H1 (cell line): ENCODE measurements around the gene ELMOD1. TPM values are rescaled to one million over a fixed set of nuclear protein-coding genes. Genes with fewer than 3 reads are reported as not detected.

Source experiments
- CTCF ChIA-PET: fragments of 300-600 bp; sonication (Branson Sonifier 250); formaldehyde crosslinking; loops from one replicate; lab custom pipeline; 2021; ENCODE audit not compliant: partially characterized antibody; lab: Charles Lee
- POLR2A ChIA-PET: fragments of 300-600 bp; sonication (Branson Sonifier 250); formaldehyde crosslinking; loops from one replicate; lab custom pipeline; 2021; ENCODE audit warnings: inconsistent platforms; ENCODE audit not compliant: partially characterized antibody; lab: Charles Lee
- DNase-seq, 2 experiments: peaks; one replicate each; pipeline versions ENCODE4 v3.0.0 to v3.0.0-alpha.2; 2010 to 2022; ENCODE audit warnings: low spot score in 2 of 2, low read depth in 1 of 2, mixed read lengths in 1 of 2
- FAIRE-seq: peaks from 2 replicates; lab custom pipeline; 2011; peaks lifted over from hg19 to GRCh38; lab: Jason Lieb, UNC
- H2AFZ ChIP-seq: 2 replicates; pipeline ENCODE4 v1.8.1; 2012; ENCODE audit warnings: low read length, inconsistent platforms
- H2AK5ac ChIP-seq: 2 replicates; pipeline ENCODE4 v1.6.1; 2013; ENCODE audit warnings: low read depth, low read length
- H2BK120ac ChIP-seq: replicated peaks from 2 replicates; pipeline ENCODE3; 2013; ENCODE audit warnings: low read depth, low read length, inconsistent platforms
- H2BK12ac ChIP-seq: 2 replicates; pipeline ENCODE4 v1.6.1; 2013; ENCODE audit warnings: low read depth, low read length
- H2BK15ac ChIP-seq: 2 replicates; pipeline ENCODE4 v1.6.1; 2013; ENCODE audit warnings: low read length
- H2BK20ac ChIP-seq: 2 replicates; pipeline ENCODE4 v1.6.1; 2013; ENCODE audit warnings: low read length
- H2BK5ac ChIP-seq: 2 replicates; pipeline ENCODE4 v1.6.1; 2013; ENCODE audit warnings: low read depth, low read length
- H3K14ac ChIP-seq: 2 replicates; pipeline ENCODE4 v1.6.1; 2013; ENCODE audit warnings: inconsistent platforms; ENCODE audit not compliant: insufficient read length
- H3K18ac ChIP-seq: 2 replicates; pipeline ENCODE4 v1.6.1; 2013; ENCODE audit warnings: low read length; ENCODE audit errors: extremely low read depth
- H3K23ac ChIP-seq: 2 replicates; pipeline ENCODE4 v1.6.1; 2013; ENCODE audit warnings: inconsistent platforms; ENCODE audit not compliant: insufficient read length
- H3K23me2 ChIP-seq: 2 replicates; pipeline ENCODE4 v1.6.1; 2013; ENCODE audit warnings: low read depth, low read length
- H3K27ac ChIP-seq: 2 replicates; pipeline ENCODE4 v1.6.1; 2011; ENCODE audit warnings: low read depth, low read length, inconsistent platforms
- H3K27me3 ChIP-seq, 4 experiments: replicated peaks in 1 of 4; 1 replicate in 1 of 4; 2 replicates in 3 of 4; pipeline versions ENCODE4 v1.6.1 to v1.8.1; 2011 to 2013; ENCODE audit warnings: low read length in 3 of 4, mild to moderate bottlenecking in 3 of 4, inconsistent platforms in 2 of 4, mixed read lengths in 2 of 4, moderate library complexity in 1 of 4; ENCODE audit not compliant: control insufficient read depth in 3 of 4, insufficient read depth in 3 of 4; ENCODE audit errors: extremely low read depth in 1 of 4
- H3K36me3 ChIP-seq, 4 experiments: 2 replicates each; pipeline versions ENCODE4 v1.6.1 to v1.8.1; 2011 to 2013; ENCODE audit warnings: mild to moderate bottlenecking in 4 of 4, low read length in 3 of 4, moderate library complexity in 2 of 4, control low read depth in 1 of 4, inconsistent platforms in 1 of 4; ENCODE audit not compliant: insufficient read depth in 4 of 4, control insufficient read depth in 2 of 4
- H3K4ac ChIP-seq: replicated peaks from 2 replicates; pipeline ENCODE3; 2013; ENCODE audit warnings: low read length, low read depth, mixed read lengths, inconsistent platforms; ENCODE audit not compliant: insufficient read length
- H3K4me1 ChIP-seq, 4 experiments: replicated peaks in 1 of 4; 1 replicate in 1 of 4; 2 replicates in 3 of 4; pipeline versions ENCODE4 v1.6.1 to v1.8.1; 2011 to 2013; ENCODE audit warnings: low read length in 3 of 4, inconsistent platforms in 2 of 4, mixed read lengths in 1 of 4; ENCODE audit not compliant: insufficient read depth in 4 of 4, control insufficient read depth in 3 of 4
- H3K4me2 ChIP-seq, 2 experiments: 2 replicates each; pipeline versions ENCODE4 v1.6.1 to v1.8.1; 2011 to 2013; ENCODE audit warnings: low read depth in 2 of 2, low read length in 2 of 2, control low read depth in 1 of 2, inconsistent platforms in 1 of 2, mild to moderate bottlenecking in 1 of 2; ENCODE audit not compliant: insufficient read depth in 1 of 2
- H3K4me3 ChIP-seq, 4 experiments: fragments of 200-600, 300-600 bp in 1 of 4; sonication (generic), shearing (Covaris generic), sonication (Bioruptor Twin) in 1 of 4; 2 replicates each; pipeline versions ENCODE4 v1.5.1 to v1.8.1; 2011 to 2016; ENCODE audit warnings: low read length in 4 of 4, low read depth in 3 of 4, control low read depth in 2 of 4, inconsistent platforms in 2 of 4, mild to moderate bottlenecking in 2 of 4, mixed read lengths in 1 of 4, moderate library complexity in 1 of 4; ENCODE audit not compliant: insufficient read depth in 2 of 4; ENCODE audit errors: extremely low read depth in 1 of 4
- H3K56ac ChIP-seq: replicated peaks from 2 replicates; pipeline ENCODE3; 2013; ENCODE audit warnings: low read depth, mild to moderate bottlenecking, mixed read lengths, low read length, inconsistent platforms; ENCODE audit not compliant: insufficient read length
- H3K79me1 ChIP-seq: 2 replicates; pipeline ENCODE4 v1.6.1; 2013; ENCODE audit warnings: low read depth, low read length, control low read depth
- H3K79me2 ChIP-seq, 2 experiments: 2 replicates each; pipeline versions ENCODE4 v1.6.1 to v1.8.1; 2012 to 2013; ENCODE audit warnings: low read length in 2 of 2, mild to moderate bottlenecking in 2 of 2, inconsistent platforms in 1 of 2; ENCODE audit not compliant: insufficient read depth in 2 of 2, control insufficient read depth in 1 of 2
- H3K9ac ChIP-seq, 4 experiments: replicated peaks in 1 of 4; 1 replicate in 1 of 4; 2 replicates in 3 of 4; pipeline versions ENCODE4 v1.6.1 to v1.8.1; 2011 to 2013; ENCODE audit warnings: low read depth in 3 of 4, low read length in 3 of 4, control low read depth in 2 of 4, mild to moderate bottlenecking in 2 of 4, moderate library complexity in 2 of 4, inconsistent platforms in 1 of 4; ENCODE audit errors: extremely low read depth in 1 of 4
- H3K9me3 ChIP-seq, 2 experiments: 2 replicates each; pipeline versions ENCODE4 v1.6.1 to v1.8.1; 2012 to 2013; ENCODE audit warnings: mild to moderate bottlenecking in 2 of 2, moderate library complexity in 2 of 2, control low read depth in 1 of 2, inconsistent platforms in 1 of 2, low read depth in 1 of 2, low read length in 1 of 2, mixed read lengths in 1 of 2; ENCODE audit not compliant: insufficient read depth in 2 of 2
- H4K20me1 ChIP-seq, 2 experiments: replicated peaks in 1 of 2; 2 replicates each; pipeline versions ENCODE3 to v1.8.1; 2011 to 2013; ENCODE audit warnings: inconsistent platforms in 2 of 2, low read length in 2 of 2, mild to moderate bottlenecking in 1 of 2; ENCODE audit not compliant: insufficient read depth in 2 of 2, control insufficient read depth in 1 of 2
- H4K5ac ChIP-seq: 2 replicates; pipeline ENCODE4 v1.6.1; 2013; ENCODE audit warnings: low read length, low read depth, mixed read lengths, inconsistent platforms; ENCODE audit not compliant: insufficient read length
- H4K8ac ChIP-seq: 2 replicates; pipeline ENCODE4 v1.8.0; 2013; ENCODE audit warnings: mild to moderate bottlenecking, moderate library complexity, low read length, inconsistent platforms; ENCODE audit not compliant: insufficient read depth; ENCODE audit errors: extremely low read depth
- H4K91ac ChIP-seq: replicated peaks from 2 replicates; pipeline ENCODE3; 2013; ENCODE audit warnings: low read length, mixed read lengths, inconsistent platforms; ENCODE audit not compliant: insufficient read length
- ASH2L ChIP-seq: fragments of 200-600, 300-600 bp; sonication (generic); IDR thresholded peaks from one replicate; pipeline ENCODE4 v1.7.1; 2017; ENCODE audit warnings: low read length
- BACH1 ChIP-seq: IDR thresholded peaks from 2 replicates; pipeline ENCODE4 v1.6.1; 2012; ENCODE audit warnings: low read length, improper control_type of control experiment
- BRCA1 ChIP-seq: IDR thresholded peaks from 2 replicates; pipeline ENCODE4 v1.6.1; 2012; ENCODE audit warnings: low read depth, low read length, improper control_type of control experiment
- EGR1 ChIP-seq: IDR thresholded peaks from 2 replicates; pipeline ENCODE4 v1.6.1; 2011; ENCODE audit warnings: low read depth, low read length, borderline replicate concordance
- EP300 ChIP-seq, 2 experiments: IDR thresholded peaks; 1 replicate in 1 of 2; 2 replicates in 1 of 2; pipeline ENCODE4 v1.6.1; 2011 to 2012; ENCODE audit warnings: low read depth in 2 of 2, low read length in 2 of 2, mild to moderate bottlenecking in 2 of 2, borderline replicate concordance in 1 of 2, inconsistent platforms in 1 of 2, moderate library complexity in 1 of 2
- FOSL1 ChIP-seq: IDR thresholded peaks from 2 replicates; pipeline ENCODE4 v1.6.1; 2011; ENCODE audit warnings: mild to moderate bottlenecking, low read depth, low read length, moderate library complexity; ENCODE audit not compliant: insufficient read depth
- GABPA ChIP-seq: IDR thresholded peaks from 2 replicates; pipeline ENCODE4 v1.6.1; 2011; ENCODE audit warnings: mild to moderate bottlenecking, low read length, moderate library complexity, borderline replicate concordance; ENCODE audit not compliant: insufficient read depth
- HDAC6 ChIP-seq: IDR thresholded peaks from one replicate; pipeline ENCODE4 v1.7.1; 2012; ENCODE audit warnings: low read depth, mild to moderate bottlenecking, inconsistent platforms, low read length, moderate library complexity
- MAFK ChIP-seq: IDR thresholded peaks from 2 replicates; pipeline ENCODE4 v1.6.1; 2012; ENCODE audit warnings: low read depth, mild to moderate bottlenecking, improper control_type of control experiment, low read length
- NRF1 ChIP-seq: IDR thresholded peaks from 2 replicates; pipeline ENCODE4 v1.6.1; 2011; ENCODE audit warnings: mild to moderate bottlenecking, low read depth, low read length, improper control_type of control experiment
- RNF2 ChIP-seq: fragments of 200-900, 300-1000 bp; sonication (generic); IDR thresholded peaks from 2 replicates; pipeline ENCODE4 v1.7.1; 2016; ENCODE audit warnings: borderline replicate concordance, low read depth, mild to moderate bottlenecking, antibody characterized with exemption, low read length; ENCODE audit not compliant: poor library complexity, severe bottlenecking; ENCODE audit errors: missing control alignments
- WGBS, 2 experiments: shearing (Covaris generic) in 1 of 2; methylation state at CpG; one replicate each; pipeline versions ENCODE4 v1.1.6 to v1.1.7; 2013 to 2015; ENCODE audit warnings: low lambda C conversion rate in 2 of 2, mixed read lengths in 2 of 2, inconsistent platforms in 1 of 2, low coverage in 1 of 2, missing lambda C conversion rate in 1 of 2; ENCODE audit not compliant: insufficient replicate concordance in 2 of 2, insufficient coverage in 1 of 2, insufficient read length in 1 of 2; ENCODE audit errors: extremely low coverage in 1 of 2, missing lambda C conversion rate in 1 of 2; 5-methylcytosine and 5-hydroxymethylcytosine counted together
- polyA plus RNA-seq, 7 experiments: library from polyadenylated mRNA; depleted of rRNA in 3 of 7; stranded (reverse) in 5 of 7; unstranded in 2 of 7; fragments of >200 nt in 5 of 7; fragments of 200-250 nt in 2 of 7; gene quantifications; 1 replicate in 5 of 7; 2 replicates in 1 of 7; 4 replicates in 1 of 7; pipeline versions ENCODE4 v1.2.1 to v1.2.3, GENCODE V29; 2011 to 2013; ENCODE audit warnings: missing spikeins in 2 of 7, mixed read lengths in 2 of 7
- total RNA-seq: library from RNA; stranded (reverse); fragmentation: NEBNext Ultra II Directional; extraction: Animal tissue kit (Norgen Biotek cat#: 25700); gene quantifications from 2 replicates; pipeline ENCODE4 v1.2.1, GENCODE V29; 2021

The ELMOD1 gene
- total and polyA plus RNA-seq, 2 of the 8 experiments (the other 6 are each of a cell fraction or from before 2014, with no cell fraction given): 0.47 to 1.6 TPM

DNA sequence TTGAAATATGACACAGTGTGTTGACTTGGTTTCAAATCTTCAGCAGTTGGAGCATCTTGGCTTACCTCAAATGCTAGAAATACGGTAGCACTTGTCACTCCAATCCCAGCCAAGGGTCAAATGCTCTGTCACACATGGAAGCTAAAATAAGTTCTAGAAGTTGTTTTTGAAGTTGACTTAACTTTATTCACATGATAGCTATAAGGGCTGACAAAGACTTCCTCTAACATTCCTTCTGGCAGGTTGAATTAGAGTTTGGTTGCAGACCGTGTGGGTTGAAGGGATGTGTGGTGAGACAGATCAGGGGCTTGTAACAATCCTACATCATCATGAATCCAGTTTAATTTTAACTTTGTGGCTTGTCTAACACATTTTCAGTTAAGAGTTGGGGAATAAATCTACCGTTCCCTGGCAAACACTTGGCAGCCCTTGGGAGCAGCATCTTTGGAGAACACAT is 116.3 kb downstream of the ELMOD1 start:
- no peak overlapping the region for H3K23ac ChIP-seq
- no peaks in the 10 kb centered on the region for H3K23me2 ChIP-seq
- peak overlapping the region in 1 of 2 experiments; percentile 13; a peak in 2 of 4 replicates for H3K4me2 ChIP-seq
- H2BK20ac ChIP-seq: no peak overlapping the region
- no peak overlapping the region for H2AFZ ChIP-seq
- H2AK5ac ChIP-seq: no peak overlapping the region; the same call in 1 of the 2 replicates
- H2BK12ac ChIP-seq: no peak overlapping the region; the same call in 1 of the 2 replicates
- H3K79me2 ChIP-seq: no peaks in the 10 kb centered on the region
- H3K4ac ChIP-seq: no peak overlapping the region
- no peak overlapping the region for H2BK5ac ChIP-seq
- H3K4me3 ChIP-seq: no peak overlapping the region; a peak in 1 of 8 replicates
- peak overlapping the region; percentile 75; the same call in 1 of the 2 replicates for H2BK15ac ChIP-seq
- no peaks in the 10 kb centered on the region for H3K79me1 ChIP-seq
- no peak overlapping the region for H3K27ac ChIP-seq
- H2BK120ac ChIP-seq: no peak overlapping the region
- FAIRE-seq (no peak), DNase-seq (no peak)
- WGBS, 2 experiments: 87% methylated on average over 3 of the region's 3 CpGs; no CpG with 5 or more reads in 1 of the 2 experiments
- CTCF ChIA-PET: interaction anchor here (0.6 to 2.1 kb wide), 3 partner anchors 9 to 132 kb away, joined by 3 to 14 read pairs (median 3); no protein-coding TSS in a partner anchor
- POLR2A ChIA-PET: no interaction called here
- no peak overlapping the region for H3K14ac ChIP-seq
- no peaks in the 10 kb centered on the region for H3K36me3 ChIP-seq
- no peak overlapping the region for H3K9ac ChIP-seq
- no peaks in the 10 kb centered on the region for H3K9me3 ChIP-seq
- H3K4me1 ChIP-seq: peaks cover 0 to 12% (median 2%) of the 10 kb centered on the region in 4 experiments; a peak in 3 of 7 replicates
- H4K91ac ChIP-seq: no peak overlapping the region
- H3K18ac ChIP-seq: no peak overlapping the region
- no peaks in the 10 kb centered on the region for H4K20me1 ChIP-seq
- no peak overlapping the region for H4K8ac ChIP-seq
- no peak overlapping the region for H3K56ac ChIP-seq
- no peaks in the 10 kb centered on the region; a peak in 1 of 7 replicates for H3K27me3 ChIP-seq
- H4K5ac ChIP-seq: no peak overlapping the region
- TF ChIP-seq BACH1 (no peak), GABPA (no peak), MAFK (no peak), HDAC6 (no peak), ASH2L (no peak), FOSL1 (no peak), NRF1 (no peak), BRCA1 (no peak), RNF2 (no peak), EGR1 (no peak), EP300 (IDR thresholded peaks at IDR 0.05; ENCODE audit: borderline replicate concordance in 1 of 2, low read depth in 2 of 2, low read length in 2 of 2) (no peak)
